SIG-M5 treated with dmso at 0.1 percent for 504 hours (cell line): ENCODE results near the gene MAGI2.

Source experiments
- DNase-seq: peaks from one replicate; lab custom pipeline; 2025; ENCODE audit not compliant: unreplicated experiment; lab: John Stamatoyannopoulos, UW

MAGI2 gene

DNA sequence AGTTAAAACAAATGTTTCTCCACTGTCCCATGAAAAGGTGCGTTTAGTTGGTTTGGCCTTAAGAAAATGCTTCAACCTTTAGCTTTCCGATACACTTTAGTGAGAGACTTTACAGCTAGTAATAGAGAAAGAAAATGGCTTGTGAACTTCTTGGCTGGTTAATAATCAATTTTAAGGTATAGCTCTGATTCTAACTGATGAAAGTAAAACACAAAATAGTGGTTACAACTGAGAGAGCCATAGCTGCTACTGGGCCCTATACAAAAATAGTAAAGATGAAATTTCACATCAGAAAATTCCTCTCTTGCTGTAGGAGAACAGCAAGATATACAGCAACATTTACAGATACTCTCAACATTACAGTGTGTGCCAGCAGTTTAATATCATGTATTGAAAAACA is 1283.5 kb downstream of the MAGI2 start:
- no peak for DNase-seq

DNA sequence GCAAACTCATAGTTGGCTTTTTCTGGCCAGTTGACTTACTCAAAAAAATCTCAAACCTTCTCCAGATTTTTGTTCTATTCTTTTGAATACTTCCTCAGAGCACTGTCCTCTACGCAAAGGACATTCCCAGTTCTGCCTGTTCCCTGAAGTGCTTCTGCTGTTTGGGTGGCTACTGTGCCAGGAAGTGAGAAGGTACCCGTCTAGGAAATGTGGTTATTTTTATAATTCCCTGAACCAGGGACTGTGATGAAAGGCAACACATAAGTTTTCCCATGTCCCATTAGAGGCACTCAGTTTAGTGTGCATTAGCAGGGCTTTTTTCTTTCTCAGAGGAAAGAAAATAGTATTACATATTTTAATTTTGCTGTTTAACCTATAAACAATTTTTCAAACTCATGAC is 1284.6 kb downstream of the MAGI2 start:
- no peak for DNase-seq

DNA sequence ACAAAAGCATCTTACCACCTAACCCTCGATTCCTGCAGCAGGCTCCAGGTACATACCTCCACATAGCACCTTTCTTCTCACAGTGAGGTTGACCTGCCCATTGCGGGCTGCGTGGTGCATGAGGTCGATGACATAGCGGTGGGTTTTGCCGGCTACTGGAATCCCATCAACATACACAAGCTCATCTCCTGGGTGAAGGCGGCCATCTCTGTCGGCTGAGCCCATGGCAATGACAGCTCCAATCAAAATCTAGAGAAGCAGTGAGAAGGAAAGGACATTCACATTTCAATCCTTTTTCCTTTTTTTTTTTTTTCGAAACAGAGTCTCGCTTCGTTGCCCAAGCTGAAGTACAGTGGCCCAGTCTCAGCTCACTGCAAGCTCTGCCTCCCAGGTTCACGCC is 1285.6 kb downstream of the MAGI2 start:
- DNase-seq = no peak

DNA sequence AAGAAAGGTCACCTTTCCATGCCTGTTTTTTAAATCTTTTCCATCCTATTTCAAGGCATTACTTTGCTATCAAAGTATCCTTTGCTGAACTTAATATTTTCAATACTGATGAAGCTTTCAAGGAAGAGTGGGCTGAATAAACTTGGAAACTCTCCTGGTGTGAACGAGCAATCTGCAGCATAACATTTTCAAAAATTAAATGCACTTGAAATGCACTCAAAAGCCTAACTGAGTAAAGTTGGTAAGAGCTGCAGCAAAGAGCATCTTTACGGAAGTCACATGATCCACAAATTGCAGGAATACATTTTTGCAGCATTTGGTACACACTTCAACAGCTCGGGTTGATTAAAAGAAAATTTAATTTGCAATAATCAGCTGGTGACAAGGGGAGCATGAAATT is 1287.6 kb downstream of the MAGI2 start:
- DNase-seq = no peak

DNA sequence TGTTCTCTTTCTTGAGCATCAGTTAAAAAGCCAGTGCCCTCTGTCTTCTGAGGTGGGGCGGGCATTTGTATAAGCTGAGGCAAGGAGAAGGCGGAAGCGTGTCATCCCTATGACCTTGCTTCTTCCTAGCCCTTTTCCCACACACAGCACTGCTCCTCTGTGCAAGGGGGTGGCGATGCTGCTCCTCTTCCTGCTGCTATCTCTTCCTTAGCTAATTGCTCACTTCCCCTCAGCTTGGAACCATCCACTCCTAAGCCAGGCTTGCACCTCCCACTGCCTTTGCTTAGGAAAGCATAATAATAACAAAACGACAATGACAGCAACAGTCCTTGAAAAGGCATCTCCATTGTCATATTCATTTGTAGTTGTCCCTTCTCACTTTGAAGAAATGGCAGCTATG is 1288.0 kb downstream of the MAGI2 start:
- no peak for DNase-seq

DNA sequence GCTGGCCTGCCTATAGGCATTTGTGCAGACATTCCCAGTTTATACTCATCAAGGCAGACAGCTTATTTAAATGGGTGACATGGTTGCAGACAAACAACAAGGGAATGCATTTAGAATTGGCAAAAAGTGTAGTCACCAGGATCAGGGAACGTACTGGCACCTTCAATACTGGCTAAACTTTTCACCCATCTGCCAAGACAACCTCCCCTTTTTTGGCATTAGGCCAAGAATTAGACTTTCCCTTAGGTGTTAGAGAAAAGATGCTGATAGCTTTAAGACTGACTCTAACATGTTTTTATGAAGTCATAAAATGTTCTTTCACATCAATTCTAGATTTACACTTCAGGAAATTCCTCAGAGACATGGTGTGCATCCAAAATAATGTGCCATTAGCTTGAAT is 1289.0 kb downstream of the MAGI2 start:
- no peak for DNase-seq

DNA sequence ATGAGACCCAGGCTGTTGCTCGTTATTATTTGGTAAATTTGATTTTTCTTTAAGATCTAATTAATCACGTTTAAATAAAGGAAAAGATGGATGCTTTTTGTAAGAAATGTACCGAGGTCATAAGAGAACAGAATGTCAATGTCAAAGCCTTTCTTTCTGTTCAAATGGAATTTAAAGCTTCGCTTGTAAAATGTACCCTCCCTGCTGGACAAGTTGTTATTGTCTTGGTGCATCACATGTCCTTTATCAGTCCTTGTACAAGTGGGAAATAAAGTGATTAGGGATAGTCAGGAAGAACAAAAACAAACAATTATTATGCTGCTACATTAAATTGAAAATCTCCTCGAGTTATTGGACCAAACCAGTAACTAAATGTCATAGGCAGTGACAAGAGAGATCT is 1291.7 kb downstream of the MAGI2 start:
- no peak for DNase-seq

DNA sequence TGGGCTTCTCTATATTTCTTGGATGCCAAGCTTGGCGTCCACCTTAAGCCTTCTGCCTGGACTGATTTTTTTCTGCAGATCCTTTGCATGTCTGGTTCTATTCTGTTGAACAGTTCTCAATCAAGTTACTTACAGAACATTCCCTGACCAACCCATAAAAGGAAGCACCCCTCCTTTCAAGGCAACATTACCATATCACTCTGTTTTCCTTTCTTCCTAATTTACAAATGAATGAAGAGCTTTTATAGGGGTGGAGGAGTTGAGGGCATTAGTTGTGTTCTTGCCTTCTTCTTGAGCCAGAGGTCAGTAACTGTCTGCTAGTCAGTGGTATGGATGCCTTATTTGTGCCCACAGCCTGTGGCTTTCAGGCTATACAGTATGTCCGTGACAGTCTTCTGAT is 1293.9 kb downstream of the MAGI2 start:
- no peak for DNase-seq

DNA sequence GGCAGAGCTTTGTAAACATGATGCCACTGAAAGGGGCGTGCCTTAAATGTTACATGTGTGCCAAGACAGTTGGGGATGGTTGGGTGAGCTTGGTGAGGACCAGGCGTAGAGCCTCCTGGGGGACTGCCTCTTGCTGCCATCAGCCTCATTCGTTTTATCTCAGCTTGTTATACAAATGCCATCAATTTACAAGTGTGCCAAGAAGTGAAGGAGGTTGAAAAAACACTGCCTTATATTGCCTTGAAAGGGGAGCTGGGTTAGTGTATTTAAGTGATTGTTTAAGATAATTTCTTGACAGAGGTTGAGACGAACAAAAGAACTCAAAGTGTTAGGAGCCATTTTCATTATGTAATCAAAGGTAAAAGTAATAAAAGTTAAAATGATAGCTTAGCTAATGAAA is 1300.2 kb downstream of the MAGI2 start:
- DNase-seq = no peak

DNA sequence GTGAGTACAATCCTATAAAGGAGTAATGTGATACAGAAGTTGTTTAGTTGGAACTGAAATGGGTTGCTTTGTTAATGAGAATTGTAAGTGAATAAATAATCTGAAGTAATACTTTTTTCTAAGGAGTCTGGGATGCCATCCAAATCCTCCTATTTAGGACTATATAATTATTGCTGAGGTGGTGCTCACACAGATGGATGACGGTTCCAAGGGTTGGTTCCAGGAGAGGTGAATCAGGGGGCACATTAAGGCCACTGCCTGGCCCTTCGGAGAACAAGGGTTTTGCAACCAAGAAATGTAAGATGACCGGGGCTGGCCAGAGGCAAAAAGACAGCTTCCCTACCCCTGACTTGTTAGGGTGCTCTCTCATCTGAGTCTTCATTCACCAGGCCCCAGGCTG is 1302.2 kb downstream of the MAGI2 start:
- DNase-seq = no peak

DNA sequence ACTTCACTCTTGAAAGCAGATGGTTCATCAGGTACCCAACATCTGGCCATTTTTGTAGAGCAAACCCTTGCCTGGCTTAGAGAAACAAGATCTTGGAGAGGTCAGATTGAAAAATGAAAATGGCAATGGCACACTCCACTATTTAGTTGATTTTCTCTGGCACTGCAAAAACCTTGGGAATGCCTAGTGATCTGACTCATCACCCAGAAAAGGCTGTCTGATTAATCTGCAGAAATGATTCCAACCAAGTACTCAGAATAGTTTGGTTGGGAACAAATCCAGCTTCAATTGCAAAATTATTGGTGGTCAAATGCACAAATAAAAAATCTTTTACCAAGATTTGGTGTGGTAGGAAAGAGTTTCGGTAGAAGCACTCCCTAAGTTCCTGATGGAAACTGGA is 1303.7 kb downstream of the MAGI2 start:
- no peak for DNase-seq

DNA sequence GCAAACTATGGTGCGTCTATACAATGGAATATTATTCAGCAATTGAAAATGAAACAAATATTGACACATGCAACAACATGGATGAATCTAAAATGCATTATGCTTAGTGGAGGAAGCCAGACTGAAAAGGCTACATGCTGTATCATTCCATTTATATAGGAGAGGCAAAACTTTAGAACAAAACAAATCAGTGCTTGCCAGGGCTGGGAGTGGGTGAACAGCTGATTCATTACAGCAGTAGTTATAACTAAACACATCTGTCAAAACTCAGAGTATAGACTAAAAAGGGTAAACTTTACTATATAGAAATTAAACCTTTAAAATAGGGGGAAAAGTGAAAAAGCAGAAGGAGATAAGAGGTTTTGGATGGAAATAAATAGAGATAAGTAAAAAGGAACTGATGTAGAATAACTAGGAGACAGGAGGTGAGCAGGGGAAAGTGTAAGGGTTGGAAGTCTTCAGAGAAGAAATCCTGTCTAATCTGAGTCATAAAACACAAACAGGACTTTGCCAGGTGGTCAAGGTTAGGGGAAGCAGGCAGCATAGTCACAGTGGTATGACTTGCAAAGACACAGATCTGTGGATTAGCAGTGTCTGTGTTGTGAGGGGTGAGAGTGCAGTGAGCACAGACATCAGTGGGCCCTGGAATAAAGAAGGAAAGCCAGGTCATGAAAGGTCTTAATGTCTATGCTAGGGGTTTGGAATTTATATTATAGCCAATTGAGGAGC is 1305.1 kb downstream of the MAGI2 start:
- no peak for DNase-seq

DNA sequence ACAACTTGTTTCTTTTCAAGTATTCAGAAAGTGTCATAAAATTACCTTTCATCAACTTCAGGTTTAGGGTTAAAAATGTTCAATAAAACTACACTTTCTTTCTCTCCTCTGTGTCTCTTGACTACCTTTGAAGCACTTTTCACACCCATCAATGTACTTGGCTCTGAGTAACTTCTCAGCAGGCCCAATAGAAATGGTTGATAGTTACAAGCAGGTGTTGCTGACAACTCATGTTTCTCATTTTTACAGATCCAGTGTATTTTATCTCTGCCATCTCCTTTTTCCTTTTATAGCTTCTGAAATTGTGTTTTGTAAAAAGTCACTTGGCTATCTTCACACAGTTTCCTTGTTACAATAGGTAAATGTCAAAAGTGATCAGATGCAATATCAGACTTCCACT is 1306.9 kb downstream of the MAGI2 start:
- DNase-seq = no peak

DNA sequence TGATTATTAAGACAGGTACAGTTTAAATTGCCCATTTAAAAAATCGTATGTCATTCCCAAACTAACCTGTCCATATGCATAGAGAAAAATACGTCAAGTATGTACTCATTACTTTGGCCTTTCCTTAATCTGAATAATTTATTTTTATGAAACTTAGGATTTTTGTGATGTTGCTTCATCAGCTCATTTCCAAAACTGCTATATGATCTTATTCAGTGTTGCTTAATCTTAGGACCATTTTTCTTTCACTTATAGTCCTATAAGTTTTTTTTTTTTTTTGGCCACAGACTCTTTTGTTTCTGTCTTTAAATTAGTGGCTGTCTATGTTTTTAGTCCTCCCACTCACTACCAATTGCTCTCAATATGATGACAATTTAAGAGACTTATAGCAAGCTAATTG is 1309.8 kb downstream of the MAGI2 start:
- DNase-seq = no peak

DNA sequence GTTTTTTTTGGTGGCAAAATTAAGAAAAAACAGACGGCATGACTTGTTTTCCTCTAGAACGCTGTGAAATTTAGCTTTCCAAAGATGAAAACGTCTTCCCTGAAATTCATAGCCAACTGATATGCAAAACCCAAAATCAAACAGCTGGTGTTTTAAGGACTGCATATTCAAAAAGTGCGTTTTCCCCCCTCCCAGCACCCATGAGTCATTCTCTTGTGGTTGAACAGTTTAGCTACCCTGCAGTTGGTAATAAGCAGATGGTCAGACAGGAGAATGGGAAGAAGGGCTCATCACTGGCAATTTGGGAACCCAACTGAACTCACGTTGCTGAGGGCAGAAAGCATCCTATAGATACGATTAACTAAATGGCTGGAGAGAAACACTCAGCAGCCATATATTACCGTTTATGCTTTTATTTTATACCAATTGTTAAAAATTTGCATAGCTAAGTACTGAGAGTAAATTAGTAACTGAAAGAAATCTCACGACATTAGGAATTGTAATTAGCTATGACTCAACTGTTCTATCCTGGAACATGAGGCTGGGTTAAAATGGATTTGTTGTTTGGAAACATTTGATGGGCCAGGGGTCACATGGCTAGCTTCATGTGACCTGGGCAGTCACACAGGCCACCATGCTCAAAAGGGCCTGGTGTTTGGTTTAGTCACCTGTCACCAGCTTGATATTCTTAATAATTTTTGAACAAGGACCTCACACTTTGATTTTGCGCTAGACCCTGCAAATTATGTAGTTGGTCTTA is 1311.8 kb downstream of the MAGI2 start:
- no peak for DNase-seq

DNA sequence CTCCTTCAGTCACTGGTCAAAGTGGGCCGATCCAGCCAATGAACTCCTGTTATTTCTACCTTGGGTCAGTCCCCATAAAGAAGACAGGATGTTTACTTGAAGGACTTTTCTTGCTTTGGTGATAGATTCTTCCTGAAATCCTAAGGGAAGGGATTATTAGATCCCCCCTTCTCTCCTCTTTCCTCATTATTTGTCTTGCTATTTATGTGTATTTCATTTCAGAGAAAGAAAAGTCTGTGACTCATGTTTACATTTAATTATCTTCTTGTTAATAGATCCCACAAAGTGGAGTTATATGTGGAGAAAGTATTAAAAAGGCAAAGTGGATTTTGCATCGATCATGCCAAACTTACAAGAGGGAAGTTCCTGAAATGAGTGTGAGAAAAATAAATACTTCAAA is 1313.4 kb downstream of the MAGI2 start:
- DNase-seq = no peak

DNA sequence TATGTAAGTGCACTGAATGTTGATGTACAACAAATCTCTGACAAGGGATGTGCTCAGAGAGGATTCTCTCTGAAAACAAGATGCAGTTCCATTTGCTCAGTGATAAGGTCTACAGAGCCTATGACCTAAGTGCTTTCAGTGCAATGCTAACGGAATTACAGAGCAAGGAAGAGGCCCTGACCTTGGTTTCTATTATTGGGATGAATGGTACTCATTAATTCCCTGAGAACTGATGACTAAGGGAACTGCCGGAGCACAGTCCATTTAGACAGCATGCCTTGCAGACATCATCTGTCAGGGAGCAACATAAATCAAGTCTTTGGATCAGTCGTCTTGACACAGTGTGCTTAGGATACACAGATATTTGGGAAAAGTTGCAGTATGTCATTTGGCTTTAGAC is 1314.1 kb downstream of the MAGI2 start:
- no peak for DNase-seq

DNA sequence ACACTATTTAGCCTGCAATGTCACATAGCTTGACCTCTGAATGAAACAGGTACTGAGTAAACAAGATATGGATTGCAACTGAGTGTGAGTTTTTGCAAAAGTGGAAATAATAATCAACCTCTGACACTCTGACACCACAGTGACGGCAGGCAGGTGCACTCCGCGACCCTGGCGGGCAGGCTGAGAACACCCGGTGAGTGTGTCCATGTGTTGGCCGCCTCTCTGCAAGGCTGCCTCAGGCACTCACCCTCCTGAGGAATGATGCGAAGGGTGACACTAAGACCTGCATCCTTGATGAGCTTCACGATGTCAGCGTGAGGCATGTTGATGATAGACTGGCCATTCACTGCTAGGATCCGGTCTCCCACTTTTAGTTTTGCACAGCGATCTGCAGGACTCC is 1318.7 kb downstream of the MAGI2 start:
- DNase-seq = no peak

DNA sequence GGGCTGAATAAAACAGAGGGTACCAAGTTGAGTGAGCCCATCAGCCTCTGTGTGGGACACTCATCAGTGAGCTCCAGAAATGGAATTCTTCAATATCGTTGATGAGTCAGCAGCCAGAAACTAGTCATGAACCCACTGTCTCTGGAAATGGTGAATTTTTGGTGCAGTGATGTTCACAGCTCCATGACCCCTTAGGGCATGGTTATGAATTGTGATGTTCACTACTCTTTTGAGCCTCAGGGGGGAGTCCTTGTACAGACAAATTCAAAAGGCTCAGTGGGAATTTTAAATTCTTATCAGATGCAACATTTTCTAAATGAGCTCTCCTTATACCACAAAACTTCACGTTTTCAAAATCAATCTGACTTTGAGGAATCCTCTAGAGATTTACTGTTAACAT is 1319.2 kb downstream of the MAGI2 start:
- peak; percentile 8 for DNase-seq

DNA sequence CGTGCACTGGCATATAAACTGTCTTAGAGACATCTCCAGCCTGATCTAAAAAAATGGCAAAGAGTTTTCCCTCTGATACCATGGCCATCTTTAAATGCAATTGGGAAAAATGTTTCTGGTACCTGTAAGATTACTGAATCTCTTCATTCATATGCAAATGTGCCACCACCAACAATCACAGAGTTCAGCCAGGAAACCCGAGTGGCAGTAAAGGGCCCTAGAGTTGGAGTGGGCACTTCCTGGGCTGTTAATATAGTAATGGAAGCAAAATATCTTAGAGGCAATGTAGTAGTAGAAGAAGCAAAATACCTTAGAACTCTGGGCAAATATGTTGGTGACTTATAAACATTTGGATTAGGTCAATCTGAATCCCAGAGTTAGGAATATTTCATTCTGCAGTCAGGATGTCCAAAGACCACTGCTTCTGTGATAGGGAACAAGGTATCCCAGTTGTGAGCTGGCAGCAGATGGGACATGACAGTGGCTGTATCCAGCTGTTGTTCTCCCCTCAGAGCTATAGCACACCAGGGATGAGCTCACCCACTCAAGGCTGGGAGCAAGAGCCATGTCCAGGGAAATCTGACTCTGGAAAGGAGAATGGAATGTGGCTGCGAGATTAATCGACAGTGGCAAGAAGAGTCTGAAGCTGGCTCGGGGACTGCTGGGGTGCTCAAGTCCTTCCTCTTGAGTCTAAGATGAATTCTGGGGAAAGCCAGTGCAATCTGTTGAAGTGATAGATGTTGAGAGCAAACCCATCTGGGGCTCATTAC is 1322.8 kb downstream of the MAGI2 start:
- DNase-seq = no peak

DNA sequence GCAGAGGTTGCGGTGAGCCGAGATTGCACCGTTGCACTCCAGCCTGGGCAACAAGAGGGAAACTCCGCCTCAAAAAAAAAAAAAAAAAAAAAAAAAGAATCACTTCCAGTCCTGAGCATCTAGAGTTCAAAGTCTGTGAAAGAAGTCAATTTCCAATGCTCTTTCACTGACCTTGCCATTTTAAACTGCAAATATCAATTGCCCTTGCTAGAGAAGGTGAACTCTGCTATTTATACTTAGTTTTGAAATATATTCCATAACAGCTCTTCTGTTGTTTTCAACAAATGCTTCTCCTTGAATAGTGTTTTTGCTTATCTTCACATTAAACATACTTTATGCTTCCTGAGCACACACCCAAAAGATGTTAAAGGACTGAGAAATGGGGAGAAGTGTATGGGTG is 1323.6 kb downstream of the MAGI2 start:
- DNase-seq = no peak

DNA sequence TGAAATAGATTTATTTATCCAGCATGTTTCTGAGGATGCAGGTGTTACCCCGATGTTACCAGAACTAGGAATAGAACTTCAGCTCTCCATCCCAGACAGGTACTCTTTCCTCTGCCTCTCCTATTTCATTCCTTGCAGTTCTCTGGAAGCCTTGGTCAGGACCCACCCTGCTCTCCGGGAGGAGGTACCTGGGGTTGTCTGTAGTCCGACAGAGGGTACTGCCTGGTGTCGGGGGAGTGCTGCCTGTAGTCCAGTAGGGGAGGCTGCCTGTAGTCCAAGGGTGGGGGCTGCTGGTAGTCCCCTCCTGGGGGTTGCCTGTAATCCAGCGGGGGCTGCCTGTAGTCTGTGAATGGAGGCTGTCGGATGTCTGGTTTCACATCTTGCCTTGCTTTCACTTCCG is 1326.5 kb downstream of the MAGI2 start:
- DNase-seq = no peak
